ENCODE measurements around the gene DDOST.
"Not testable (repeated sequence)": the region's sequence is repeated elsewhere in the genome, so short reads cannot be mapped to it uniquely, and the experiment has no call there.

DDOST gene

DNA sequence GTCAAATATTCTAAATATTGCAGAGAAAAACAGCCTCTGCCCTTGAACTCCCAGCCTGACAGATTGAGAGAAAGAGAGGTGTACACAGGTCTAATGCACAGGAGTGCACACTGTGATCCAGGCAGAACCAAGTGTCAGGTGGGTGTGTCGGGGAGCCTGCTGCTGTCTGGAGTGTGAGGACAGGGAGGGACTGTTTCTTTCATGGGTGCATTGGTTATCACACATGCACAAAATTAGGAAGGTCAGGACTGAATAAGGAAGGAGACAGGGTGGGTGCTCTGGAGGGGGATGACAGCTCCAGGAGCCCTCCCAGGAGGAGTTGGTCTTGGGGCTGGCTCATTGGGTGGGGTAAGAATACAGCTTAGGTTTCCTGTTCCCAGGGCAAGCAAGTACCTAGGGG lies 41.2 kb downstream of the DDOST start:
- DNase-seq: no peak

DNA sequence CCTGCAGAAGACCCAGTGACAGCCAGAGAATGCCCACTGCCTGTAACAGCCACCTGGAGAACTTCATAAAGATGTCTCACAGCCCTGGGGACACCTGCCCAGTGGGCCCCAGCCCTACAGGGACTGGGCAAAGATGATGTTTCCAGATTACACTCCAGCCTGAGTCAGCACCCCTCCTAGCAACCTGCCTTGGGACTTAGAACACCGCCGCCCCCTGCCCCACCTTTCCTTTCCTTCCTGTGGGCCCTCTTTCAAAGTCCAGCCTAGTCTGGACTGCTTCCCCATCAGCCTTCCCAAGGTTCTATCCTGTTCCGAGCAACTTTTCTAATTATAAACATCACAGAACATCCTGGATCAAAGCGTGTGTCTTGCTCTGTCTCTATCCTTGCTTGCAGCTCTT lies 42.6 kb downstream of the DDOST start:
- DNase-seq: no peak

DNA sequence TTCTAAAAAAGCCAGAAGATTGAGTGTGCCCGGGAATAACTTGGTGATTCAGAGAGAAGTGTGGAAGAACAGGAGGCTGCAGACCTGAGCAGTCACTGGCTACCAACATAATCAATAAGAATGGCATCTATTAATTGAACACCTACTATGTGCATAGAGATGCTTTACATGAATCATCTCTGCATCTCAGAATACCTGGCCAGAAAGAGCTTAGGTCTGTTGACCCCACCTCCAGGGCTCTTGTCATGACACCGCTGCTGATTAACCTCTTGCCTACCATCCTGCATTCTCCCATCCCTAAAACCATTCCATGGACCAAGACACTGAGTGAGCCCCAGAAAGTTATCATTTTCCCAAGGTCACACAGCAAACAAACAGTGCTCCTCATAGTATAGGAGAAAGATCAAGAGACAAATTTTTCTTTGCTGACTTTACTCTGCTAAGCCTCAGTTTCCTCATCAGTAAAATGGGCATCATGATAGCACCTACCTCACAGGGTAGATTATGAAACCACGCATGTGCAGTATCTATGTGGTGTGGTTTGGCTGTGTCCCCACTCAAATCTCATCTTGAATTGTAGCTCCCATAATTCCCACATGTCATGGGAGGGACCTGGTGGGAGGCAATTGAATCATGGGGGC lies 44.2 kb downstream of the DDOST start:
- DNase-seq: no peak

DNA sequence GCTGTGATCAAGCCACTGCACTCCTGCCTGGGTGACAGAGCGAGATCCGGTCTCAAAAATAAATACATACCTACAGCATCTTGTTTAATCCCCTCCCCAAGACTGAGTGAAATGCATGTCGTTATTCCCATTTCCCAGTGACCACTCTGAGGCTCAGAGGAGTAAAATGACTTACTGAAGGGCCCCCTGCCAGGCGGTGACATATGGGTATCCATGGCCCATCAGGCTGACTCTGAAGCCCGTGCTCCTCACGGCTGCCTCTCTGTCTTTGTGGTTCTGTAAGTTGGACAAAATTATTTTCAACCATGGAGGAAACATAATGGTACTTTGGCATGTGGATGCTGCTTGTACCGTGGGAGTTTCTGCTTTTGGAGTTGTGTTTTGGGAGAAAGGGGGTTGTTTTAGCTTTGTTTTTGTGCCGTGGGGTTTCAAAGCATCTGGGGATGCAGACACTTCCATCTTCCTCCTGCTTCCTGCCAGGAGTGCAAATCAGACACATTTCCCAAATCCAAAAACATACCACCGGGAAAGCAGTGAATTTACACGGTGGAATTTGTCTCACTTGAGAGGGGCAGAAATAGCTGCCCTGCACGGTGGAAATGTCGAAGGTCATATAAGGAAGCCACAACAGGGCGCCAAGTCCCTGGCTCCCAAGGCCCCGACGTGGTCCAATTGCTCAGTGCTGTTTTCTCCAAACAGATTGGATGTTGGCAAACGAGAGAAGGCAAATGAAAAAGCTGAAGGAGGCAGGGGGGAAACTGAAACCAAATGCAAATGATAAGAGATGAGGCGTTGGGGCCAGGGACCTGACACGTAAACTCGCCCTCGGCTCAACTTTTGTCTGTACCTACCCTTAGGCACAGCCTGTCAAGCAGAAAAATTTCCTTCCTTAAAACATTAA lies 45.0 kb downstream of the DDOST start:
- no peak for DNase-seq

DNA sequence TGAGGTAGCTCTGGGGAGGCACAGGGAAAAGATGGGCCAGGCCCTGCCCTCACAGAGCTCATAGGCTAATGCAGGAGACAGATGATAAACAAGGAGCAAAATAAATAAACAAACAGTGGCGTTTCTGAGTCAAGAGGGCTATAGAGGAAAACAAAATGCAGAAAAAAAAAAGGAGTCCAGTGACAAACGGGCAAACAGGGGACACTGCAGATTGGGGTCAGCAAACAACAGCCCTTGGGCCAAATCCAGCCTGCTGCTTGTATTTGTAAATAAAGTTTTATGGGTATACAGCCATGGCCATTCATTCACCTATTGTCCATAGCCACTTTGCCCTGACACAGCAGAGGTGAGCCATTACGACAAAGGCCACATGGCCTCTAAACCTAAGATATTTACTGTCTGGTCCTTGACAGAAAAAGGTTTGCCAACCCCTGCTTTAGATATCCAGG lies 47.0 kb downstream of the DDOST start:
- DNase-seq: no peak

DNA sequence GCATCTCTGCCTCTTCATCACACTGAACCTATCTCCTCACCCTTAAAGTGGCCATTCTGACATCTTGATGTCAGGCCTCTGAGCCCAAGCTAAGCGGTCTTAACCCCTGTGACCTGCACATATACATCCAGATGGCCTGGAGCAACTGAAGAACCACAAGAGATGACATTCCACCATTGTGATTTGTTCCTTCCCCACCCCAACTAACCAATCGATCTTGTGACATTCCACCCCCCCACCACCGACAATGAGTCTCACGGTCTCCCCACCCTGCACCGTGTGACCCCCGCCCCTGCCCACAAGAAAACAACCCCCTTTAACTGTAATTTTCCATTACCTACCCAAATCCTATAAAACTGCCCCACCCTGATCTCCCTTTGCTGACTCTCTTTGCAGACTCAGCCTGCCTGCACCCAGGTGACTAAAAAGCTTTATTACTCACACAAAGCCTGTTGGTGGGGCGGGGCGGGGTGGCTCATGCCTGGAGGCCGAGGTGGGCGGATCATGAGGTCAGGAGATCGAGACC lies 48.9 kb downstream of the DDOST start:
- peak; percentile 26 for DNase-seq

DNA sequence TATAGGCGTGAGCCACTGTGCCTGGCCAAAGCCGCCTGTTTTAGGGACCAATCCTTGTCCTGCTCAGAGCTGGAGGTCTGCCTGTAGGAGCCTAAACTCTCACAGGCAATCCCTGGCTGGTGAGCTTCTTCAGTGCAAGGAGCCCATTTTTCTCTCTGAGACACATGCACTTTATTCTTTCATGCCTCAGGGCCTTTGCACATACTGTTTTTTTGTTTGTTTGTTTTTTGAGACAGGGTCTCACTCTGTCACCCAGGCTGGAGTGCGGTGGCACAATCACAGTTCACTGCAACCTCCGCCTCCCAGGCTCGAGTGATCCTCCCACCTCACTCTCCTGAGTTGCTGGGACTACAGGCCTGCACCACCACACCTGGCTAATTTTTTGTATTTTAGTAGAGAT lies 49.5 kb downstream of the DDOST start:
- no peak for DNase-seq

DNA sequence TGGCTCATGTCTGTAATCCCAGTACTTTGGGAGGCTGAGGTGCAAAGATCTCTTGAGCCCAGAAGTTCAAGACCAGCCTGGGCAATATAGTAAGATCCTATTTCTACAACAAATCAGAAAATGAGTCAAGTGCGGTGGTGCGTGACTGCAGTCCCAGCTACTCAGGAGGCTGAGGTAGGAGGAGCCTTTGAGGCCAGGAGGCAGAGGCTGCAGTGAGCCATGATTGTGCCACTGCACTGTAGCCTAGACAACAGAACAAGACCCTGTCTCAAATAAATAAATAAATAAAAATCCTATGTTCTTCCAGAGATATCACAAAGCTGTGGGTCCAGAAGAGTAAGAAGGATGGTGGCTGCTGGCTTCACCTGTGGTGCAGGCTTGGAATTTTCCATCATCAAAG lies 50.2 kb downstream of the DDOST start:
- no peak for DNase-seq

DNA sequence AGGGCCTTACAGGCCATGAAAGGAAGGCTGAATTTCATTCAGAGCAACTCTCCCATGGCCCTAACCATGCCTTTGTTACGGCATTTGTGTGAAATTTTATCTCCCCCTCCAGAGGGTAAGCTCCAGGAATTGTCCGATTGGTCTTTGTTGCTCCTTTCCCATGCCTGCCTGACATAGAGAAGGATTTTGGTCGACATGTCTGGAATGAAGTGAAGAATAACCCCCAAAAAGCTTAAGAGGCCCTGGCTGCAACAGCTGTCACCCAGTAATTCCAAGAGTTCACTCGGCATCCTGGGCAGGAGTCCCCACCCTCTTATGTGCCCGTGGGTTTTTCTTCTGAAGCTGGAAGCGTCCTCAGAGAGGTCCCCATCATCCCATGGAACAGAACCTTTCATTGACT lies 51.6 kb downstream of the DDOST start:
- DNase-seq: no peak

DNA sequence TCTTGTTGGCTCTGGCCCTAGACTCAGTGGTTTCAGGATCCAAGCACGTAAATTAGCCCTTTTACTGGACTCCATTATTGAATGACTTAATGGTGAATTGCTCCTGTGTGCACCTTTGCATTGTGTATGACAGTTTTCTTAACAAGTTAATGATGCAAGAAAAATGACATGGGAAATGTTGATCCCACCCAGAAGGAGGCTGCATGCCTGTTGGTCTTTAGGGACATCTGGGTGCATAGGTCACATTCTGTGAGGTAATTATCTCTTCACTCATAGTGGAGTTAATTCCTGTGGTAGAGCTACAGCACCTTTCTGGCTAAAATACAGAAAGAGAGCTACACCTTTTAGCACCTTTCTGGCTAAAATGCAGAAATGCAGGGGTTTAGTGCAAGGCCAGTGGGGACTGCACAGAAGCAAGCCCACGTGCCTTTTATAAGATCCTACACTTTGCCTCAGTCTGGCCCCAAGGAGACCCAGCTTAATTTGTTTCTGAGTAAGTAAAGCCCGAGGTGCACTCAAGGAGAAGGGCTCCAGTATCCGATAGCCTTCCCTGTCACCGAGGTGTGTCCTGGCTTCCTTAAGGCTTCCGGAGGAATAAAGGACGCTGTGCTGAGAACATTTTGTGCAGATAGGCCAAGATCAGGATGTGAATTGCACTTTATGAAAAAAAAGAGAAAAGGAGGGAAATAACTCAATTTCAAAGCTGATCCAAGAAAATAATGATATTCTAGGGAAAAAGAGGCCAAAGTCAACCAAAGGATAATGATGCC lies 54.2 kb downstream of the DDOST start:
- DNase-seq: not testable (repeated sequence)

DNA sequence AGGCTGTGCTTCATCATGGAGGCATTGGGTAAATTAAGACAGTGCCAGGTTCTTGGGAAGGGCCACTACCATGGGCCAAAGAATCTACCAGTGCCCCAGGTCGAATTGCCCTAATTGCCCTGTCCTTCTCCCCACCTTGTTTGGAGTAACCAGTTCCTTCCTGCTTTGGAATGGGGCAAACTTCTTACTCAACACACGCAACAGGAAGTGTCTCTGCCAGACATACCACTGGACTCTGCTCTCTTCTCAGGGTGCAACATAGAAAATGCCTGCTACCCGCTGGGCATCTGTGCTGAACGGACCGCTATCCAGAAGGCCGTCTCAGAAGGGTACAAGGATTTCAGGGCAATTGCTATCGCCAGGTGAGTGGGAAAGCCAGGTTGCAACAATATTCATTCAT lies 56.5 kb downstream of the DDOST start:
- peak; percentile 64 for DNase-seq

DNA sequence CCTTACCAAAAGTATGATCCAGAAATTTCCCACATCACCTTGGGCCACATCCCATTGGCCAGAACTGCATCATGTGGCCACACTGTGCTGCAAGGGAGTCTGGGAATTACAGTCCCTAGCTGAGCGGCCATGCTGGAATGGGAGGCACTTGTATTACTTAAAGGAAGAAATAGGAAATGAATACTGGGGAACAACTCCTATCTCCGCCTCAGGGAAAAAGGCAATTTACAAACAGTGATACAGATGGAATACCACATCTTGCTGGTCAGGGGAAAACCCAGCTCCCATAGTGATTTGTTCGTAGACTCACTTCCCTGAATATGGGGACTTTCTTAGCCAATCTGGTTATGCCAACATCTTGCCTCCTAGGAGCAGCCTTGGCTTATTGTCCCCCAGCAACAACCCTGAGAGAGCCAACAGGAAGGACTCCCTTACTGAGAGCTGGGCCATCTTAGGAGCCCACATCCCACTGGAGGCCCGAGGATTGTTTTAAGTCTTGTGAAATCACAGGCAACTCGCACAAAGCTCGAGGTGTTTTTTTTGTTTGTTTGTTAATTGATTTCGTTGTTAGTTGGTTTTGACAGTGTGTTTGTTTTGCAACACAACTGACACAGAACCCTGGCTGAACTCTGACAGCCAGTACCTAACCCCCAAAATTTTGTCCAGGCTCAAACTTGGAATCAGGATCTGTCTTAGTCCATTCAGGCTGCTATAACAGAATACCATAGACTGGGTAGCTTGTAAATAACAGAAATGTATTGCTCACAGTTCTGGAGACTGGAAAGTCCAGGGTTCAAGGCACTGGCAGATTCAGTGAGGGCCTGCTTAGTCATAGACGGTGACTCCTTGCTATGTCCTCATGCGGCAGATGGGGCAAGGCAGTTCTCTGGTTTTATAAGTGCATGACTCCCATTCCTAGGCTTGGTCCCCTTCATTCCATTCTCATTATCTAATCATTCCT lies 57.4 kb downstream of the DDOST start:
- DNase-seq: peak; percentile 91

DNA sequence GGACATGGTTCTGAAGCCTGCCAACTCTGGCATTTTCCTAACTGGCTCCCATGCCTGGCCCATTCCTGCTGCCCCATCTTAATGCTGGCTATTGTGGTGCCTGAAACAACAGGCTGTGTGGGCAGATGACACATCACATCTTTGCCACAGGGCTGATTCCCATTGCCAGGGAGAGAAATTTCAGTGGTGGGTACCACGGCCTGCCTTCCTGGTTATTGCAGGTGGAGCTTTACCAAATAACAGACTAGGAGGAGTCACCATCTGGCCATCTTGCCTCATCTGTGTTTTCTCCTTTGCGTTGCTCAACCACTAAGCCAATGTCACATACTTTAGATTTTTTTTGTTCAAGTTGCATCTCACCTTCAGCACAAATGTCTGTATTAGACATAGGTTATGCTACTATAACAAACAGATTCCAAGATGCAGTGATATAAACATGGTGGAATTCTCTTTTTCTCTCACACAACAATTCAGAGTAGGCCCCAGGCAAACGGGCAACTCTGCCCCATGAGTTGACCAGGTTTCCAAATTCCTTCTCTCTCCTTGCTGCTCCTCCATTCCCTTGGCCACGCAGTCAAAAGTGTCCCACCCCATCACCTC lies 58.2 kb downstream of the DDOST start:
- DNase-seq: no peak
